ENCODE data around the gene FAM114A2. TPM values are rescaled to one million over a fixed set of nuclear protein-coding genes. Genes with fewer than 3 reads are reported as not detected.

FAM114A2 gene
- total RNA-seq, 4 donors from 2014 or later, result 12.2 to 19.0 (median 18.3) TPM

DNA sequence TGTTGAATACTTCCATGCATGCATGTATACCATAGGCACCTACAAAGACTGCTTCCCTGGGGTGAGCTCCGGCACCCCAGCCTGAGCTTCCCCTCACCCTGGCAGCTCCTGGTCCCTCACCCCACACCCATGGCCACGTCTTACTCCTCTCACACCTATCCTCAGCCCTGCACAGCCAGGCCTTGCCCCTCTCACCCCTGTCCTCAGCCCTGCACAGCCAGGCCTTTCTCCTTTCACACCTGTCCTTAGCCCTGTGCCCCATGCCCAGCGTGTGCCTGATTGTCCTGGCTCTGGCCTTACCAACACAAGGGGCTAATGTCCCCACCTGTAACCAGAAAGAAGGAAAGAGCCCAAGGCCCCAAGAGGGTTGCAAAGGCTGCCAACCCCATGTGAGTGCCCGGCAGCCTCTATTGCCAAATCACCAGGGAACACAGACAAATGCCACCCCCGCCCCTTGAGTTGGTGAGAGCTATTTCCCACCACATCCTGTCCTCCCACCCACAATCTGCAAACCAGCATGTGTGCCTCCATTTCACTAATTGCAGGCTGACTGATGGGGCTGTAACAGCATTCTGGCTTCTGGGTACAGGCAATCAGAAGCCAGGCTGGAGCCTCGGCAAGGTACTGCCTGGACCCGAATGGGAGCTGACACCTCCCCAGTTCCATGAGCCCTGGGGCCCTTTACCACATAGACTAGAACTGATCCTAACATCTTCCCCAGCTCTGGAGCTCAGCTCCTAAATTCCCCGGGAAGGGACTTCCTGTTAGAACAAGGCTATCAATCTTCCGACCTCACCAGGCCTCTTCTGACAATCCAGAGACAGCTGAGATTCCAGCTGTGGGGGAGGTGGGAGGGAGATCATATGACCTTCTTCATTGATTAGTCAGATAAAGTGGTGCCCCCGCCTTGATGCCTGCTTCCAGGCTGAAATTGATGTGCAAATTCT, 78.2 kb downstream of the FAM114A2 start:
- in situ Hi-C loops (cut with MboI; ENCODE audit: low sequenced_read_pairs in 4 of 4) (loop anchor here (10.0 to 25.0 kb wide), 7 partner anchors 448 to 1426 kb away; partner anchors contain the start of gene GRIA1 (in 1 of the 4)), intact Hi-C loops (cut with DNase I; ENCODE audit: low total_unique reads) (loop anchor here (10.0 kb wide), 2 partner anchors 1396 to 1426 kb away; no protein-coding TSS in a partner anchor)
- TF ChIP-seq, protein P1, sequence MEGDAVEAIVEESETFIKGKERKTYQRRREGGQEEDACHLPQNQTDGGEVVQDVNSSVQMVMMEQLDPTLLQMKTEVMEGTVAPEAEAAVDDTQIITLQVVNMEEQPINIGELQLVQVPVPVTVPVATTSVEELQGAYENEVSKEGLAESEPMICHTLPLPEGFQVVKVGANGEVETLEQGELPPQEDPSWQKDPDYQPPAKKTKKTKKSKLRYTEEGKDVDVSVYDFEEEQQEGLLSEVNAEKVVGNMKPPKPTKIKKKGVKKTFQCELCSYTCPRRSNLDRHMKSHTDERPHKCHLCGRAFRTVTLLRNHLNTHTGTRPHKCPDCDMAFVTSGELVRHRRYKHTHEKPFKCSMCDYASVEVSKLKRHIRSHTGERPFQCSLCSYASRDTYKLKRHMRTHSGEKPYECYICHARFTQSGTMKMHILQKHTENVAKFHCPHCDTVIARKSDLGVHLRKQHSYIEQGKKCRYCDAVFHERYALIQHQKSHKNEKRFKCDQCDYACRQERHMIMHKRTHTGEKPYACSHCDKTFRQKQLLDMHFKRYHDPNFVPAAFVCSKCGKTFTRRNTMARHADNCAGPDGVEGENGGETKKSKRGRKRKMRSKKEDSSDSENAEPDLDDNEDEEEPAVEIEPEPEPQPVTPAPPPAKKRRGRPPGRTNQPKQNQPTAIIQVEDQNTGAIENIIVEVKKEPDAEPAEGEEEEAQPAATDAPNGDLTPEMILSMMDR (IDR thresholded peaks at IDR 0.05 in 4 of 5, conservative IDR thresholded peaks at IDR 0.05 in 1 of 5), result no peak
- TF ChIP-seq POLR2A (IDR thresholded peaks at IDR 0.05), result no peak

DNA sequence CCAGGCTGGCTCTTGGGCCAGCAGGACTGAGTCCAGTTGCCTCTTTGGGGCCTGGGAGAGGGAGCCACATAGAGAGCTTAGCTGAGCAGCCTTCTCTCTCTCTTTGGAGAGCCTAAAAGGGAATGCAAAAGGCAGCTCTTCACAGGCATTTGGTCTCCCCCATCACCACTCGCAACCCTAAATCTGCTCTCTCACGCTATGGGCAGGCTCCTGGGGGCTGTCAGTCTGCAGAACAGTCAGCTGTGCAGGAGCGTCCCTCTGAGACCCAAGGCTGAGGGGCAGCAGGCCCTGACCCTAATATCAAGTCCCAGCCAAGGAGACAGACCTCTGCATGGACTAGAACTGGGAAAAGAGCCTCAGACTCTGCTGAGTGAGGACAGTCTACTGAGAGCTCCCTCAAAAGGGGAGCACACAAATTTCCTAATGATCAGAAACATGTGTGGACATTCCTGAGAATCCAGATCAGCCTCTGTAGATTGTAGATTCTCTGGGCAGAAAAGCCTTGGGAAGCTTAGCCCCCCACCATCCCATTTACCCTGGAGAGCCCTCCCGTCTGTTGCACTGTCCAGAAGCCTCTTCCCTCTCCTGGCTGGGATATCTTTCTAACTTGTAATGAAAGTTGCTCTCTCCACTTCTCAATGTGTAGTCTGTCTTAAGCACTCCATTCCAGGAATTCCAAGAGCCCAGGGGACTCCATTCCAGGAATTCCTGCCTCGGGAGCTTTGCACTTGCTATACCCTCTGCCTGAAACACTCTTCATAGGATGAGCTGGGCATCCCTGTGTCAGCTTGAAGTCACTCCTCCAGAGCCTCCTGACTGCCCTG, 79.4 kb downstream of the FAM114A2 start:
- Histone ChIP-seq H3K27me3 (no peaks in the 10 kb centered on the region), H3K36me3 (no peaks in the 10 kb centered on the region), H3K9me3 (no peaks in the 10 kb centered on the region), H3K4me1 (no peaks in the 10 kb centered on the region), H3K4me3 (no peak overlapping the region), H3K27ac (no peak overlapping the region)
- ATAC-seq, result peak in 1 of 2 donors; percentile 39
- intact Hi-C loops (cut with DNase I; ENCODE audit: low total_unique reads), result no loop called here
- no peak for DNase-seq
- in situ Hi-C loops (cut with MboI; ENCODE audit: low sequenced_read_pairs in 4 of 4), result loop anchor here in 3 of 4 donors (25.0 kb wide), 4 partner anchors 447 to 1422 kb away; partner anchors contain the start of gene GRIA1 (in 1 of the 3)
- TF ChIP-seq, protein P1 (IDR thresholded peaks at IDR 0.05 in 4 of 5, conservative IDR thresholded peaks at IDR 0.05 in 1 of 5), result no peak
- TF ChIP-seq POLR2A (IDR thresholded peaks at IDR 0.05), result no peak

More for the DNA sequence above, 78.2 kb downstream of the FAM114A2 start:
- Histone ChIP-seq H3K27me3 (no peaks in the 10 kb centered on the region), H3K27ac (no peak overlapping the region), H3K4me3 (no peak overlapping the region), H3K9me3 (no peaks in the 10 kb centered on the region), H3K4me1 (no peaks in the 10 kb centered on the region), H3K36me3 (no peaks in the 10 kb centered on the region)
- no peak for DNase-seq
- no peak for ATAC-seq

DNA sequence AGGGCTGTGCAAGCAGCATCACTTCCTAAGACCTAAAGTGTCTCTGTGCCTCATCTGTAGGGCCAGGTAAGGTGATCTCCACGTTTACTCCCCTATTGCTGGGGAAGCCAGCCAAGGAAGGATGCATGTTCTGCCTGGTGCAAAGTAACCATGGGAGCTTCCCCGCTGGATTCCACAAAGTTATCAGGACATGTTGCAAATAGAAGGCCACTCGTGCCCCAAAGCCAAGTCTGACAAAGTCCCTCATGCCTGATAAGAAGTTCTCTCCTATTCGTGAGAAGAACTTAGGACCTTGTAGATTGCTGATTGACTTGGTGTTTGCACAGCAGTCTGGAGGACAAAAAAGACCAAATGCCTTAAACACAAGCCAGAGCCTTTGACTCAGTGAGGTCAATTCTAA, 81.5 kb downstream of the FAM114A2 start:
- DNase-seq, result no peak
- no peak for TF ChIP-seq POLR2A (IDR thresholded peaks at IDR 0.05)
- TF ChIP-seq, protein P1 (IDR thresholded peaks at IDR 0.05 in 4 of 5, conservative IDR thresholded peaks at IDR 0.05 in 1 of 5), result no peak
- H3K27me3 ChIP-seq, result no peaks in the 10 kb centered on the region
- no peaks in the 10 kb centered on the region for H3K4me1 ChIP-seq
- intact Hi-C loops (cut with DNase I; ENCODE audit: low total_unique reads) (no loop called here), in situ Hi-C loops (cut with MboI; ENCODE audit: low sequenced_read_pairs in 4 of 4) (loop anchor here in 3 of 4 donors (25.0 kb wide), 4 partner anchors 445 to 1420 kb away; partner anchors contain the start of gene GRIA1 (in 1 of the 3))
- no peaks in the 10 kb centered on the region for H3K9me3 ChIP-seq
- no peak for ATAC-seq
- H3K36me3 ChIP-seq, result no peaks in the 10 kb centered on the region
- H3K4me3 ChIP-seq, result no peak overlapping the region
- H3K27ac ChIP-seq, result no peak overlapping the region

DNA sequence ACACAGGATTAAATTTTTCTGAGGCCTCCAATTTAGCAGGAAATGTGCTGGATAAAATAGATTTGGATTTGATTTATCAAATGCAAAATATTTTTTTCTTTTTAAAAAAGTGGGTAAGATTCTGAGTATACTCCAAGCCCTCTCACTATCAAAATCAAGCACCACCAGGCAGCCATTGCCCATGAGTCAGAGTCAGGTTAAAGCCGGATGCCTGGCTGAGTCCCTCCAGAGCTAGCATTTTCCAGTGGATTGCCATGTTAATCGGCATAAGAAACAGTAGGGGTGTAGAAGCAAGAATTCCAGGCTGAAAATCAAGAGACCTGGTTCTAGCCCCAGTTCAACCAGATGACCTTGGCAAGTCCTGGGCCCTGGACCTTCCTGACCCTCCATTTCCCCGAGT, 85.3 kb downstream of the FAM114A2 start:
- no peak overlapping the region for H3K27ac ChIP-seq
- TF ChIP-seq POLR2A (IDR thresholded peaks at IDR 0.05), result no peak
- TF ChIP-seq, protein P1 (IDR thresholded peaks at IDR 0.05 in 4 of 5, conservative IDR thresholded peaks at IDR 0.05 in 1 of 5), result no peak
- H3K4me3 ChIP-seq, result no peak overlapping the region
- DNase-seq (no peak), ATAC-seq (no peak)
- H3K36me3 ChIP-seq, result no peaks in the 10 kb centered on the region
- H3K4me1 ChIP-seq, result no peaks in the 10 kb centered on the region
- no peaks in the 10 kb centered on the region for H3K9me3 ChIP-seq
- in situ Hi-C loops (cut with MboI; ENCODE audit: low sequenced_read_pairs in 4 of 4) (loop anchor here in 3 of 4 donors (25.0 kb wide), 4 partner anchors 441 to 1416 kb away; partner anchors contain the start of gene GRIA1 (in 1 of the 3)), intact Hi-C loops (cut with DNase I; ENCODE audit: low total_unique reads) (no loop called here)
- no peaks in the 10 kb centered on the region for H3K27me3 ChIP-seq

Measured in gastrocnemius medialis (tissue), 4 donors.